ENCODE results near the gene CNKSR2. TPM values are rescaled to one million over a fixed set of nuclear protein-coding genes. Genes with fewer than 3 reads are reported as not detected.
"Not testable (repeated sequence)": the region's sequence is repeated elsewhere in the genome, so short reads cannot be mapped to it uniquely, and the experiment has no call there.

Gene CNKSR2
- total RNA-seq, 1 experiment from 2014 or later: 33.0 TPM

DNA sequence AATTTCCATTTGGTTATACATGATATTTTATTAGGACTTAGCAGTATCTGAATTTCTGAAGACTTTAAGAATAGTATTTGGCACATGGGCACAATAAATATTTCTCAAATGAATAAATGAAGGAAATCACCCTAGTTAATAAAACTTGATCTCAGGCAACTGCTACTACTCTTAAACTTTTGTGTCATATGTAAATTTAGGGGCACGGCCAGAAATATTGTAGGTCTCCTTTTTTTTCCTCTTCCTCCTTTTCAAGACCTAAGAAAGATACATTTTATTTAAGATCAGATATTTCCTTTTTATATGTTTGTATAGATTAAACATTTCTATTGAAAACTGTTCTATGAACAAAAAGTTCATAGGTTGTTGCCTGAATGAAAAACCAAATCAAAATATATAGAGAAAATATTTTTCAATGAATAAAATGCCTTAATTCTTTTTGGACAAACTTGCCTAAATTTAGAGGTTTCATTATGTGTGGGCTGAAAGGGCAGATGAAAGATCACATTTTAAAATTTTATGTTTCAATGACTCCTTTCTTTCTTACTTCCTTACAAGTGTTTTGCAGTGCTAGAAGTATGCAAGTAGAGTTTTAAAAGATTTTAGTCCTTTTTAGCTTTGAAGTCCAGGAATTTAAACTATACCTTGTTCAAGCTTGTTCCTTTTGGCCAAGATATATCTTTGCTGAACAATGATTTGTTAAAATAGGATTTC, 26.3 kb downstream of the CNKSR2 start:
- H3K4me1 ChIP-seq: no peaks in the 10 kb centered on the region; the same call in 1 of the 2 replicates
- DNase-seq: no peak
- no peaks in the 10 kb centered on the region for H3K27me3 ChIP-seq
- no peak overlapping the region for H3K27ac ChIP-seq
- no peak overlapping the region for H3K4me3 ChIP-seq
- H3K9me3 ChIP-seq (replicated peaks): no peaks in the 10 kb centered on the region
- no peaks in the 10 kb centered on the region for H3K36me3 ChIP-seq

DNA sequence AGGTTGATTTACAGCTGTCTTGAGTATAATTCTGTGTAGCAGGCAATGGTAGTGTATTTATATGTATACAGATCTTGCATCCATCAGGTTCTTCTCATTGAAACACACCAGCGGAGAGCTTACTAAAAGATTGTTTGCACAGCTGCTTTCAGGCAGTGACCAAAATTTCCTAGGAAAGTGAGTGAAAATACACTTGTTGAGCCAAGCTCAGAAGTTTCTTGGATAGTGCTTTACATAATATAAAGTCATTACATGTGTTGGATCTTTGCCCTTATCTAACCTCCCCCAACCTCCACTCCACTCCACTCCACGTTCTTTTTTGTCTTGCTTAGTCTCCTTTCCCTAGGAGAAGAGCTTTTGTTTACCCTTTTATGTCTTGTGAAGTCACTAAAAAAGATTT, 34.1 kb downstream of the CNKSR2 start:
- H3K27ac ChIP-seq: no peak overlapping the region
- H3K9me3 ChIP-seq (replicated peaks): no peaks in the 10 kb centered on the region
- H3K36me3 ChIP-seq: no peaks in the 10 kb centered on the region
- DNase-seq: peak; percentile 11 to 62
- no peaks in the 10 kb centered on the region for H3K27me3 ChIP-seq
- H3K4me1 ChIP-seq: peaks cover 22% of the 10 kb centered on the region
- no peak overlapping the region for H3K4me3 ChIP-seq

GRCh38 chrX:21408788-21409187, 34.6 kb downstream of the CNKSR2 start:
- H3K4me3 ChIP-seq: no peak overlapping the region
- no peak overlapping the region for H3K27ac ChIP-seq
- peaks cover 22% of the 10 kb centered on the region for H3K4me1 ChIP-seq
- DNase-seq: no peak
- H3K27me3 ChIP-seq: no peaks in the 10 kb centered on the region
- no peaks in the 10 kb centered on the region for H3K9me3 ChIP-seq (replicated peaks)
- H3K36me3 ChIP-seq: no peaks in the 10 kb centered on the region

DNA sequence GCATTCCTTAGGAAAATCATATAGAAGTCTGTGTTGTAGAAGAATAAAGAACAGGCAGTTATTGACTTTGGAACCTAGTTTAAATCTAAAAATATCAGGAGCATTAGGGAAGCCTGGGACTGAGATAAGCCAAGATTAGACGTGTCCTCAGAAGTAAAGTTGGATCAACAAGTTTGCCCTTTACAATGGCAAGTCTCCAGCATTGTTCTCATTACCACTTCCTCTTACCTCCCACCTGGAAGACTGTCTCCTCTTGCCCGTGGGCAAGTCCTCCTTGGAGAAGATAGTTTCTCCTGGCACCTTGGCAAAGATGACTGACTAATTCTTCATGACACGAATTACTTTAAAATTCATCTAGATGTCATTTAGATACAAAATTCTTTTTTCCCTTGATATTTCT, 37.8 kb downstream of the CNKSR2 start:
- H3K4me1 ChIP-seq: peaks cover 22% of the 10 kb centered on the region
- H3K36me3 ChIP-seq: no peaks in the 10 kb centered on the region
- no peaks in the 10 kb centered on the region for H3K9me3 ChIP-seq (replicated peaks)
- peak overlapping the region; percentile 8 for H3K27ac ChIP-seq
- DNase-seq: no peak
- H3K27me3 ChIP-seq: no peaks in the 10 kb centered on the region
- no peak overlapping the region for H3K4me3 ChIP-seq

- DNase-seq: no peak
- no peaks in the 10 kb centered on the region for H3K27me3 ChIP-seq
- H3K27ac ChIP-seq: no peak overlapping the region
Observed at GRCh38 chrX:21412883-21413282, 38.7 kb downstream of the CNKSR2 start.

GRCh38 chrX:21427086-21427485, 52.9 kb downstream of the CNKSR2 start:
- Histone ChIP-seq H3K27me3 (no peaks in the 10 kb centered on the region), H3K4me1 (no peaks in the 10 kb centered on the region), H3K27ac (no peak overlapping the region), H3K9me3 (replicated peaks) (no peaks in the 10 kb centered on the region), H3K4me3 (no peak overlapping the region), H3K36me3 (peaks cover 4% of the 10 kb centered on the region; the same call in 1 of the 2 replicates)
- DNase-seq: no peak

More at GRCh38 chrX:21412883-21413282, 38.7 kb downstream of the CNKSR2 start:
- Histone ChIP-seq H3K36me3 (no peaks in the 10 kb centered on the region), H3K4me3 (no peak overlapping the region), H3K9me3 (replicated peaks) (no peaks in the 10 kb centered on the region), H3K4me1 (peaks cover 22% of the 10 kb centered on the region)

GRCh38 chrX:21437036-21437435, 62.8 kb downstream of the CNKSR2 start:
- Histone ChIP-seq H3K36me3 (peaks cover 5% of the 10 kb centered on the region; the same call in 1 of the 2 replicates), H3K4me1 (no peaks in the 10 kb centered on the region), H3K4me3 (no peak overlapping the region), H3K27me3 (no peaks in the 10 kb centered on the region), H3K9me3 (replicated peaks) (no peaks in the 10 kb centered on the region), H3K27ac (no peak overlapping the region)
- no peak for DNase-seq

GRCh38 chrX:21438792-21439191, 64.6 kb downstream of the CNKSR2 start:
- H3K4me1 ChIP-seq: no peaks in the 10 kb centered on the region
- no peak for DNase-seq
- H3K9me3 ChIP-seq (replicated peaks): no peaks in the 10 kb centered on the region
- no peaks in the 10 kb centered on the region for H3K27me3 ChIP-seq
- no peak overlapping the region for H3K4me3 ChIP-seq
- no peak overlapping the region for H3K27ac ChIP-seq
- no peaks in the 10 kb centered on the region for H3K36me3 ChIP-seq

DNA sequence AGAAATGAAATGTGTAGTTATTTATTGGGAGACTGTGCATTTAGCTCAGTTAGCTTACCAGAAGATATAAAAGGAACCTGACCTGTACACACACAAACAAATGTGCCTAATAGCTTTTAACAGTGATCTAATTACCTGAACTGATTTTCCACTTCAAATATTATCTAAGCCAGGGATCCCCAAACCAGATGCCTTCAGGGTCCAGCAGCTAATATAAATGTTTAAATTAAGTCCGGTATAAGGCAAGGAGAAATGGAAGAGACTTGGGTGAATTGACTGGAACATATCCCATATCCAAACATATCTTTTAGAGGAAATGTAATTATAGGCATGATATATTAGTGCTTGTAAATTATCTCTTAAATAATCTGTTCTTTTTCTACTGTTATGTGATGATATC, 66.7 kb downstream of the CNKSR2 start:
- no peaks in the 10 kb centered on the region for H3K27me3 ChIP-seq
- no peak overlapping the region for H3K4me3 ChIP-seq
- no peak for DNase-seq
- H3K9me3 ChIP-seq (replicated peaks): no peaks in the 10 kb centered on the region
- H3K27ac ChIP-seq: no peak overlapping the region
- no peaks in the 10 kb centered on the region for H3K4me1 ChIP-seq
- no peaks in the 10 kb centered on the region for H3K36me3 ChIP-seq

DNA sequence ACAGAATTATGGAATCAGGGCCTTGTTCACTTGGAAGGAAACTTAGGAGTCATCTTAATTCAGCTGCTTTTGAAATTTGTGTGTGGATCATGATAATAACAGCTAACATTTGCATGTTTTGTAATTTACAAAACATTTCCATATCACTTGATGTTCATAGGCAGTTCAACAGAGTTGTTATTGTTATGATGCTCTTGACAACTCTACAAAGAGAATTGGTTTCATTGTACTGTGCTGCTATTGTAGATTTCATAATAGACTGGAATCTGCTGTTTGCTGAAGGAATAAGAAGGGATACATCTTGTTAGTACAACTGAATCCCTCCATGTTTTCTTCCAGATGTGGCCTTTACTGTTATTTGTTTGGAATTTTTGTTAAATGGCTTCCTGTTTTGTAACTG, 83.5 kb downstream of the CNKSR2 start:
- no peaks in the 10 kb centered on the region for H3K36me3 ChIP-seq
- no peak overlapping the region for H3K27ac ChIP-seq
- no peak overlapping the region for H3K4me3 ChIP-seq
- no peak for DNase-seq
- H3K9me3 ChIP-seq (replicated peaks): no peaks in the 10 kb centered on the region
- no peaks in the 10 kb centered on the region for H3K4me1 ChIP-seq
- H3K27me3 ChIP-seq: no peaks in the 10 kb centered on the region

- H3K9me3 ChIP-seq (replicated peaks): no peaks in the 10 kb centered on the region
- H3K27me3 ChIP-seq: no peaks in the 10 kb centered on the region
- H3K4me1 ChIP-seq: no peaks in the 10 kb centered on the region
- no peaks in the 10 kb centered on the region for H3K36me3 ChIP-seq
- no peak for DNase-seq
- H3K4me3 ChIP-seq: no peak overlapping the region
- H3K27ac ChIP-seq: no peak overlapping the region
Observed at GRCh38 chrX:21469071-21469470, 94.9 kb downstream of the CNKSR2 start.

DNA sequence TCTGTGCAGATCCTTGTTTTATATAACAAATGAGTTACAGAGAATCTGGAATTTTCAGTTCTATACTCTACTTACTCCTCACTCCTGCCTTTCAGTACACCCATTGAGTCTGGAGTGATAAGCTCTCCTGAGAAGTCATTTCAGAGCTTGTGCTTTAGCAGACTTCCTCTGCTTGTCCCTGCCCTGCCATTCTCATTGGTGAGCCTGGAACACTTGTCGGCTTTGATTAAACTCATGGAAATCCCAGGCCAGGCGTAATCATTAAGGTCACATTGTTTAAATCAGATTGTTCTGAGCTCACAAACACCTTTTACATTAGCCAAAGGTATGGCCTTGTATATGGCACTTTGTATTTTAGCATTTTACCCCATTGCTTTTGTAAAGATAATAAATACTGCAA, 102.7 kb downstream of the CNKSR2 start:
- Histone ChIP-seq H3K36me3 (no peaks in the 10 kb centered on the region; the same call in 1 of the 2 replicates), H3K27me3 (no peaks in the 10 kb centered on the region), H3K9me3 (replicated peaks) (no peaks in the 10 kb centered on the region), H3K4me3 (no peak overlapping the region), H3K27ac (no peak overlapping the region), H3K4me1 (no peaks in the 10 kb centered on the region)
- no peak for DNase-seq

DNA sequence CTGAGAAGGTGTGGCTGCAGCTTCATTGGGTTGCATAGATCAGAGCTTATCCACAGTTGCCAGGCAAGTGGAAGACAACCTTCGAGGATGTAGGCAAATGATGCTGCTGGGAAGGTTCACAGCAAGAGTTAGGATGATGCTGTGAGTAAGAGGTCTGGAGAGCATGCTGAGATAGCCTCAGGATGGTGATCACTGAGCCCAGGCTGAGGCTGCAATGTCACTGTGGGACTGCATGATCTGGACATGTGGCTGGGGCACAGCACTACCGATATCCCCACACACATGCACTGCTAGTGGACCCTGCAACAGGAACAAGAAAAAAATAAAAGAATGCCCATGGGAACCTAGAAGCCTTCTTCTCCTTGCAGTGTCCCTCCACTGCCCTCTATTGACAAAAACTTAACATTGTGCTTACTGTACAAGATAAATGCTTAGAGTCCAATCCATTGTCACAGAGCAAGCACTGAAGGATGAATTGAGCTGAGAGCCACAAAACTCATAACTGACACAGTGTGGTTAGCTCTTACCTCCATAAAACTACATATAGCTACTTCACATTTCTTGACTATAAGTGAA, 105.6 kb downstream of the CNKSR2 start:
- peak; percentile 27 to 74 for DNase-seq
- Histone ChIP-seq H3K9me3 (replicated peaks) (no peaks in the 10 kb centered on the region), H3K4me3 (no peak overlapping the region), H3K4me1 (no peaks in the 10 kb centered on the region), H3K27me3 (no peaks in the 10 kb centered on the region), H3K27ac (no peak overlapping the region), H3K36me3 (no peaks in the 10 kb centered on the region; the same call in 1 of the 2 replicates)

GRCh38 chrX:21481761-21482160, 107.5 kb downstream of the CNKSR2 start:
- DNase-seq: no peak
- Histone ChIP-seq H3K36me3 (no peaks in the 10 kb centered on the region; the same call in 1 of the 2 replicates), H3K27me3 (no peaks in the 10 kb centered on the region), H3K27ac (no peak overlapping the region), H3K4me1 (no peaks in the 10 kb centered on the region), H3K9me3 (replicated peaks) (no peaks in the 10 kb centered on the region), H3K4me3 (no peak overlapping the region)

DNA sequence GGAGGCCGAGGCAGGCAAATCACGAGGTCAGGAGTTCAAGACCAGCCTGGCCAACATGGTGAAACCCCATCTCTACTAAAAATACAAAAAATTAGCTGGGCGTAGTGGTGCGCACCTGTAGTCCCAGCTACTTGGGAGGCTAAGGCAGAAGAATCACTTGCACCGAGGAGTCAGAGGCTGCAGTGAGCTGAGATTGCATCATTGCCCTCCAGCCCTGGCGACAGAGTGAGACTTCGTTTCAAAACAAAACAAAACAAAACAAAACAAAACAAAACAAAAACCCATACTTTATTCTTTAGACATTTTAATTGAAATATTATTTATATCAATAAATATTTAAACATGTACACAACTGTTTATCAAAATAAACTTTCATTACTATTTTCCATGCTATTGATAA, 109.8 kb downstream of the CNKSR2 start:
- not testable (repeated sequence) for H3K4me3 ChIP-seq; H3K9me3 ChIP-seq (replicated peaks); DNase-seq; H3K4me1 ChIP-seq; H3K36me3 ChIP-seq; H3K27me3 ChIP-seq; H3K27ac ChIP-seq

GRCh38 chrX:21487832-21488231, 113.6 kb downstream of the CNKSR2 start:
- peaks cover 9% of the 10 kb centered on the region for H3K4me1 ChIP-seq
- no peak overlapping the region for H3K27ac ChIP-seq
- DNase-seq: peak; percentile 70 to 86

More at GRCh38 chrX:21487832-21488231, 113.6 kb downstream of the CNKSR2 start:
- Histone ChIP-seq H3K36me3 (no peaks in the 10 kb centered on the region), H3K27me3 (no peaks in the 10 kb centered on the region), H3K4me3 (no peak overlapping the region), H3K9me3 (replicated peaks) (no peaks in the 10 kb centered on the region)

All from SJCRH30 (cell line).